MCF 10A (cell line): ENCODE data around the gene ZNRF3. TPM values are rescaled to one million over a fixed set of nuclear protein-coding genes. Genes with fewer than 3 reads are reported as not detected.

Experiments used
- BruUV-seq: library from RNA; stranded (reverse); fragments of 400-500 nt; replicated peaks from 2 replicates; lab custom pipeline; 2021; lab: Mats Ljungman, UMichigan
- CTCF ChIA-PET: fragments of 300-600 bp; sonication (Branson Sonifier 250); formaldehyde crosslinking; extraction: SDS; loops from one replicate; lab custom pipeline; 2021; ENCODE audit warnings: antibody characterized with exemption, inconsistent platforms; lab: Yijun Ruan, JAX
- POLR2A ChIA-PET: fragments of 300-600, 350-650 bp; sonication (Branson Sonifier 250); formaldehyde crosslinking; extraction: SDS; loops from one replicate; lab custom pipeline; 2020; ENCODE audit warnings: antibody characterized with exemption, inconsistent platforms; lab: Yijun Ruan, JAX
- DNase-seq: peaks from one replicate; pipeline ENCODE4 v3.0.0-alpha.2; 2018; ENCODE audit not compliant: unreplicated experiment
- H3K27ac Mint-ChIP-seq: one replicate; pipeline ENCODE4 v1.8.0; 2022; ENCODE audit warnings: mild to moderate bottlenecking, low read depth, mixed read lengths; ENCODE audit not compliant: unreplicated experiment
- H3K27me3 Mint-ChIP-seq: one replicate; pipeline ENCODE4 v1.8.0; 2022; ENCODE audit warnings: mixed read lengths; ENCODE audit not compliant: insufficient read depth, unreplicated experiment
- H3K36me3 Mint-ChIP-seq: one replicate; pipeline ENCODE4 v1.8.0; 2022; ENCODE audit warnings: mild to moderate bottlenecking, moderate library complexity, mixed read lengths; ENCODE audit not compliant: insufficient read depth, unreplicated experiment
- H3K4me1 Mint-ChIP-seq: one replicate; pipeline ENCODE4 v1.8.0; 2022; ENCODE audit warnings: mixed read lengths; ENCODE audit not compliant: insufficient read depth, unreplicated experiment
- H3K4me3 Mint-ChIP-seq: one replicate; pipeline ENCODE4 v1.8.0; 2022; ENCODE audit warnings: mild to moderate bottlenecking, moderate library complexity, mixed read lengths; ENCODE audit not compliant: unreplicated experiment
- H3K9me3 Mint-ChIP-seq: one replicate; pipeline ENCODE4 v1.8.0; 2022; ENCODE audit warnings: mixed read lengths; ENCODE audit not compliant: unreplicated experiment
- CTCF ChIP-seq: fragments of 200-600 bp; IDR thresholded peaks from one replicate; pipeline ENCODE4 v1.8.0; 2022; ENCODE audit warnings: antibody characterized with exemption, mild to moderate bottlenecking; ENCODE audit not compliant: unreplicated experiment
- intact Hi-C: fragments of 100-400 bp; cut with micrococcal nuclease; formaldehyde crosslinking; loops from 2 replicates; pipeline ENCODE4 v1.14.1; 2022
- total RNA-seq: library from RNA; stranded (reverse); gene quantifications from 2 replicates; pipeline ENCODE4 v1.2.3, GENCODE V29; 2022

Gene ZNRF3
- total RNA-seq, 1 experiment from 2014 or later: 7.1 TPM

GRCh38 chr22:29053048-29053702 is 169.8 kb downstream of the ZNRF3 start:
- TF ChIP-seq CTCF: no peak
- ChIA-PET CTCF (interaction anchor here (0.9 to 1.6 kb wide), 3 partner anchors 12 to 192 kb away, joined by 4 to 13 read pairs (median 7); no protein-coding TSS in a partner anchor), POLR2A (no interaction called here)
- H3K4me3 Mint-ChIP-seq: no peak overlapping the region
- no peaks in the 10 kb centered on the region for H3K4me1 Mint-ChIP-seq
- no peaks in the 10 kb centered on the region for H3K9me3 Mint-ChIP-seq
- no peak for DNase-seq
- peaks cover 19% of the 10 kb centered on the region for H3K36me3 Mint-ChIP-seq
- no peaks in the 10 kb centered on the region for H3K27me3 Mint-ChIP-seq
- H3K27ac Mint-ChIP-seq: no peak overlapping the region
- no TSS peak for BruUV-seq
- intact Hi-C loops: no loop called here

- Mint-ChIP-seq H3K9me3 (no peaks in the 10 kb centered on the region), H3K4me3 (no peak overlapping the region), H3K27ac (no peak overlapping the region), H3K4me1 (no peaks in the 10 kb centered on the region), H3K36me3 (peaks cover 14% of the 10 kb centered on the region), H3K27me3 (no peaks in the 10 kb centered on the region)
- ChIA-PET POLR2A (interaction anchor here (0.7 kb wide), 1 partner anchor 1087 kb away, joined by 3 read pairs; no protein-coding TSS in a partner anchor), CTCF (interaction anchor here (0.9 to 3.6 kb wide), 4 partner anchors 11 to 199 kb away, joined by 4 to 18 read pairs (median 4); no protein-coding TSS in a partner anchor)
- no peak for TF ChIP-seq CTCF
- no TSS peak for BruUV-seq
- intact Hi-C loops: no loop called here
- DNase-seq: no peak
Observed at GRCh38 chr22:29054251-29054767, 170.9 kb downstream of the ZNRF3 start.

GRCh38 chr22:29055192-29055830 is 171.9 kb downstream of the ZNRF3 start:
- Mint-ChIP-seq H3K27ac (no peak overlapping the region), H3K4me1 (no peaks in the 10 kb centered on the region), H3K9me3 (no peaks in the 10 kb centered on the region), H3K4me3 (no peak overlapping the region), H3K27me3 (no peaks in the 10 kb centered on the region), H3K36me3 (peaks cover 14% of the 10 kb centered on the region)
- BruUV-seq: no TSS peak
- TF ChIP-seq CTCF: no peak
- ChIA-PET CTCF (interaction anchor here (0.7 to 3.6 kb wide), 3 partner anchors 10 to 108 kb away, joined by 4 to 18 read pairs (median 5); no protein-coding TSS in a partner anchor), POLR2A (interaction anchor here (0.8 kb wide), 1 partner anchor 200 kb away, joined by 3 read pairs; no protein-coding TSS in a partner anchor)
- DNase-seq: no peak
- intact Hi-C loops: no loop called here

GRCh38 chr22:29056472-29056871 is 173.1 kb downstream of the ZNRF3 start:
- POLR2A ChIA-PET: interaction anchor here (2.0 kb wide), 1 partner anchor 14 kb away, joined by 5 read pairs; no protein-coding TSS in a partner anchor
- Mint-ChIP-seq H3K4me3 (no peak overlapping the region), H3K27me3 (no peaks in the 10 kb centered on the region), H3K36me3 (peaks cover 7% of the 10 kb centered on the region), H3K9me3 (no peaks in the 10 kb centered on the region), H3K27ac (no peak overlapping the region), H3K4me1 (no peaks in the 10 kb centered on the region)
- no peak for TF ChIP-seq CTCF
- BruUV-seq: no TSS peak
- DNase-seq: no peak
- CTCF ChIA-PET: interaction anchor here (0.7 to 3.6 kb wide), 3 partner anchors 16 to 189 kb away, joined by 3 to 18 read pairs (median 3); no protein-coding TSS in a partner anchor
- intact Hi-C loops: no loop called here
